DND-41 (cell line): Measurements from ENCODE around the gene LSP1.

ENCODE experiments used
- ATAC-seq: fragments of 200-7000 bp; cut with Tn5 transposase; 3 replicates; pipeline ENCODE4 v1.9.1; 2021; ENCODE audit warnings: low read depth; ENCODE audit not compliant: insufficient read depth
- DNase-seq: peaks from one replicate; pipeline ENCODE4 v3.0.0-alpha.2; 2020
- H2AFZ ChIP-seq: 2 replicates; pipeline ENCODE4 v1.6.0; 2012; ENCODE audit warnings: low read depth, low read length
- H3K27ac ChIP-seq: 2 replicates; pipeline ENCODE4 v1.5.1; 2012; ENCODE audit warnings: low read length, inconsistent platforms
- H3K27me3 ChIP-seq: fragments of 200-600 bp; sonication (generic); 2 replicates; pipeline ENCODE4 v1.6.0; 2012; ENCODE audit warnings: low read length, mild to moderate bottlenecking, inconsistent platforms; ENCODE audit not compliant: insufficient read depth, poor library complexity
- H3K36me3 ChIP-seq: 2 replicates; pipeline ENCODE4 v1.5.1; 2012; ENCODE audit warnings: low read length, inconsistent platforms; ENCODE audit not compliant: insufficient read depth
- H3K4me1 ChIP-seq: 2 replicates; pipeline ENCODE4 v1.5.1; 2012; ENCODE audit warnings: mild to moderate bottlenecking, low read length; ENCODE audit not compliant: insufficient read depth
- H3K4me2 ChIP-seq: 2 replicates; pipeline ENCODE4 v1.6.0; 2012; ENCODE audit warnings: mild to moderate bottlenecking, moderate library complexity, low read length, inconsistent platforms; ENCODE audit not compliant: insufficient read depth
- H3K4me3 ChIP-seq, 2 experiments: fragments of 200-600 bp in 1 of 2; shearing (Covaris generic) in 1 of 2; 2 replicates each; pipeline ENCODE4 v1.5.1; 2012 to 2016; ENCODE audit warnings: inconsistent platforms in 2 of 2, low read length in 2 of 2, mild to moderate bottlenecking in 2 of 2, low read depth in 1 of 2, moderate library complexity in 1 of 2
- H3K79me2 ChIP-seq: 2 replicates; pipeline ENCODE4 v1.6.0; 2012; ENCODE audit warnings: low read length, inconsistent platforms; ENCODE audit not compliant: insufficient read depth
- H3K9ac ChIP-seq: 2 replicates; pipeline ENCODE4 v1.6.0; 2012; ENCODE audit warnings: low read depth, mild to moderate bottlenecking, inconsistent platforms, low read length, moderate library complexity
- H3K9me3 ChIP-seq: 2 replicates; pipeline ENCODE4 v1.5.1; 2012; ENCODE audit warnings: low read length, moderate library complexity, mild to moderate bottlenecking, inconsistent platforms; ENCODE audit not compliant: insufficient read depth, severe bottlenecking
- H4K20me1 ChIP-seq: 2 replicates; pipeline ENCODE4 v1.6.0; 2012; ENCODE audit warnings: low read length; ENCODE audit not compliant: insufficient read depth
- CTCF ChIP-seq: IDR thresholded peaks from 2 replicates; pipeline ENCODE4 v1.5.1; 2012; ENCODE audit warnings: borderline replicate concordance, low read length, moderate library complexity, mild to moderate bottlenecking; ENCODE audit not compliant: poor library complexity, severe bottlenecking; ENCODE audit errors: extremely low read depth
- EZH2 ChIP-seq: IDR thresholded peaks from 3 replicates; pipeline ENCODE4 v1.6.1; 2012; ENCODE audit warnings: borderline replicate concordance, low read depth, mild to moderate bottlenecking, moderate library complexity, low read length, inconsistent platforms; ENCODE audit not compliant: severe bottlenecking

Gene LSP1

GRCh38 chr11:1825785-1826451, 27.0 kb upstream of the LSP1 start:
- peaks cover 6% of the 10 kb centered on the region; the same call in 1 of the 2 replicates for H3K4me1 ChIP-seq
- no peak overlapping the region for H3K4me2 ChIP-seq
- H2AFZ ChIP-seq: no peak overlapping the region
- TF ChIP-seq EZH2 (no peak), CTCF (no peak)
- no peak overlapping the region for H3K9ac ChIP-seq
- H3K4me3 ChIP-seq: no peak overlapping the region
- no peaks in the 10 kb centered on the region for H3K27me3 ChIP-seq
- no peaks in the 10 kb centered on the region for H3K36me3 ChIP-seq
- no peak overlapping the region for H3K27ac ChIP-seq
- ATAC-seq (no peak), DNase-seq (no peak)
- no peaks in the 10 kb centered on the region for H3K9me3 ChIP-seq
- H3K79me2 ChIP-seq: no peaks in the 10 kb centered on the region
- no peaks in the 10 kb centered on the region for H4K20me1 ChIP-seq

GRCh38 chr11:1826552-1827094, 26.3 kb upstream of the LSP1 start:
- H3K4me2 ChIP-seq: no peak overlapping the region
- H3K4me3 ChIP-seq: no peak overlapping the region
- H4K20me1 ChIP-seq: no peaks in the 10 kb centered on the region
- DNase-seq (no peak), ATAC-seq (no peak)
- H3K79me2 ChIP-seq: no peaks in the 10 kb centered on the region
- H3K36me3 ChIP-seq: no peaks in the 10 kb centered on the region
- peaks cover 6% of the 10 kb centered on the region; the same call in 1 of the 2 replicates for H3K4me1 ChIP-seq
- H3K27me3 ChIP-seq: no peaks in the 10 kb centered on the region
- no peak overlapping the region for H3K9ac ChIP-seq
- TF ChIP-seq EZH2 (no peak), CTCF (no peak)
- H2AFZ ChIP-seq: no peak overlapping the region
- no peak overlapping the region for H3K27ac ChIP-seq
- no peaks in the 10 kb centered on the region for H3K9me3 ChIP-seq

GRCh38 chr11:1827095-1827813, 25.6 kb upstream of the LSP1 start:
- no peaks in the 10 kb centered on the region for H3K36me3 ChIP-seq
- no peak overlapping the region for H3K4me2 ChIP-seq
- ATAC-seq (no peak), DNase-seq (no peak)
- no peak overlapping the region for H3K4me3 ChIP-seq
- H3K9ac ChIP-seq: no peak overlapping the region
- H3K9me3 ChIP-seq: no peaks in the 10 kb centered on the region
- H3K27me3 ChIP-seq: no peaks in the 10 kb centered on the region
- TF ChIP-seq EZH2 (no peak), CTCF (no peak)
- no peaks in the 10 kb centered on the region for H3K79me2 ChIP-seq
- H3K4me1 ChIP-seq: peaks cover 11% of the 10 kb centered on the region
- H4K20me1 ChIP-seq: no peaks in the 10 kb centered on the region
- H3K27ac ChIP-seq: no peak overlapping the region
- no peak overlapping the region for H2AFZ ChIP-seq
